Right ventricle myocardium inferior (tissue), 1 donor: ENCODE measurements around the gene LTA4H. TPM values are rescaled to one million over a fixed set of nuclear protein-coding genes. Genes with fewer than 3 reads are reported as not detected.
A peak's percentile ranks its signal among the peaks of the same experiment; 100 is the strongest.

ENCODE experiments used
- ATAC-seq: fragments of 200-7000 bp; cut with Tn5 transposase; one replicate; pipeline ENCODE4 v1.9.1; 2020; ENCODE audit warnings: mild to moderate bottlenecking, moderate library complexity
- DNase-seq: peaks from one replicate; pipeline ENCODE4 v3.0.0; 2021; ENCODE audit errors: missing footprints
- intact Hi-C: fragments of 100-400 bp; cut with DNase I; formaldehyde crosslinking; loops from one replicate; pipeline ENCODE4 v1.11.0; 2022
- total RNA-seq: library from RNA; stranded (reverse); fragmentation: NEBNext Ultra II Directional; extraction: Animal tissue kit (Norgen Biotek cat#: 25700); gene quantifications from one replicate; pipeline ENCODE4 v1.2.1, GENCODE V29; 2021
- donor health status: DM: no; HTN: yes; CAD: no; lungs with severe emphysema.

Gene LTA4H
- total RNA-seq, 1 donor from 2014 or later: 35.6 TPM

- ATAC-seq: no peak
- intact Hi-C loops: no loop called here
Measured at GRCh38 chr12:96041181-96041580, 5.8 kb upstream of the LTA4H start.

DNA sequence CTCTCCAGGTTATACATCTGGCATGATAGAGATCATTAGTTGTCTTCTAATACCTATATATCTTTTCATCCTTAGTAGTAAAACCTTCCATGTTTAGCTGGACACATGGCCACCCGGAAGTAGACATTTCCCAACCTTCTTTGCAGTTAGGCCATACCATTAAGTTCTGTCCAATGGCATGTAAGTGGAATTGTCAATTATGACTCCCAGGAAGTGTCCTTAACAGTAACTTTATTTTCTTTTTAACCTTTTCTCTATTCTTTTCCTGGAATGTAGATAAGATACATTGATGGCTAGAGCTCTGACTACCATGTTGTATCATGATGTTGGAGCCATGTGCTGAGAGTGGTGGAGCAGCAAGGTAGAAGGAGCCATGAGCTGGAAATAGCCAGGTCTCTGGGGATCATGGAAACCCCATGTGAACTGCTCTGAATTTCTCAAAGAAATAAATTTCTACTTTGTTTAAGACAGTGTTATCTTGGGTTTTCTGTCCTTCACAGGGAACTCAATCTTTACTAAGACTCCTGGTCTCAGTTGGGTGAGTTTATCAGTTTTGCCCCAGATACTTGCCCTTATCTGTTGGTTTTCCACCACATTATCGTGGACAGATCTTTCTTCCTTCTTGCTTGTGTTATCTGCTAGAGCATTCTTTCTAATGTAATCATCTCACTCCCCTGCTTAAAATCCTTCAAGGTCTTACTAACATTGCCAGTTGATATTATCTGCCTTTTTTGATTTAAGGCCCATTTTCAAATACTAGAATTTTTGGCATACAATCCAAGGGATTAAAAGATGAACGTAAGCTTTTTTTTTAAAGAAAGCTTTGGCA lies 5.1 kb upstream of the LTA4H start:
- ATAC-seq (no peak), DNase-seq (no peak)
- intact Hi-C loops: no loop called here

More at GRCh38 chr12:96041181-96041580, 5.8 kb upstream of the LTA4H start:
- DNase-seq: no peak

- no peak for DNase-seq
- no peak for ATAC-seq
- intact Hi-C loops: no loop called here
Measured at GRCh38 chr12:96039516-96039915, 4.1 kb upstream of the LTA4H start.

DNA sequence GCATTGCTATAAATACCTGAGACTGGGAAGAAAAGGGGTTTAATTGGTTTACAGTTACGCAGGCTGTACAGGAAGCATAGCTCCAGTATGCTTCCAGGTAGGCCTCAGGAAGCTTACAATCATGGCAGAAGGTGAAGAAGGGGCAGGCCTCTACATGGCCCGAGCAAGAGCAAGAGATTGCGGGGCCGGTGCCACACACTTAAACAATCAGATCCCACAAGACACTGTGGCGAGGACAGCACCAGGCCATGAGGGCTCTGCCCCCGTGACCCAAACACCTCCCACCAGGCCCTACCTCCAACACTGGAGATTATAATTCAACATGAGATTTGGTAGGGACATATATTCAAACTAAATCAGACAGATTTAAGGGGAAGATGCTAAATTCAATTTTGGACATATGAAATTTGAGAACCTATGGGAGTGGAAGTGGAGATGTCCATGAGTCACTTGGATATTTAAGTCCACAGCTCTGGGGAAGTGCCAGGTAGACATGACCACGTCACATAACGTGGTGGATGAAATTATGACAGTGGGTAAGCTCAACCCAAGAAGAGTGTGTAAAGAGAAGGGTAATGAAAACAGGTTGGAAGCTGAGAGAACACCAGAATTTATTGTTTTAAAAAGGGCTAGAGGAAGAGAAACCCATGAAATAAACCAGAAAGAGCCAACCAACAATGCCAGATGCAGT lies 1.5 kb upstream of the LTA4H start:
- intact Hi-C loops: no loop called here
- no peak for ATAC-seq
- no peak for DNase-seq

- intact Hi-C loops: no loop called here
- DNase-seq (no peak), ATAC-seq (no peak)
Measured at GRCh38 chr12:96034621-96035282, 635 bp downstream of the LTA4H start.

GRCh38 chr12:96033549-96034389 lies 1.6 kb downstream of the LTA4H start:
- no peak for ATAC-seq
- intact Hi-C loops: no loop called here
- DNase-seq: no peak

DNA sequence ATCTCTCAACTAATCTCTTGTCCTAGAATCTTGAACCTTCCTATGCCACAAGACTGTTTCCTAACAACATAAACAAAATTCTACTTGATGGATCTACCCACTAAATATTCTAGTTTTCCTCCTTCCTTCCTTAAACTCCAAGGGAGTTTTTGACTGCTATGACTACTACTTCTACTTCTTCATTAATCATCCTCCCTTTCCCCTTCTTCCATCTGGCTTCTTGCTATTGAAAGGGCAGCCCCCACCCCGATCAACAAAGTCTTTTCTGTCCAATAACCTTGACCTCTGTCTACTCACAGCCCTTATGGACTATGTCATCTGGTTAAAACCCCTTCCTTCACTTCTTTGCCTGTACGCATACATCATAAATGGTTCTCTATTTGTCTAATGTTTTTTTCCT lies 5.6 kb downstream of the LTA4H start:
- DNase-seq (no peak), ATAC-seq (no peak)
- intact Hi-C loops: no loop called here

DNA sequence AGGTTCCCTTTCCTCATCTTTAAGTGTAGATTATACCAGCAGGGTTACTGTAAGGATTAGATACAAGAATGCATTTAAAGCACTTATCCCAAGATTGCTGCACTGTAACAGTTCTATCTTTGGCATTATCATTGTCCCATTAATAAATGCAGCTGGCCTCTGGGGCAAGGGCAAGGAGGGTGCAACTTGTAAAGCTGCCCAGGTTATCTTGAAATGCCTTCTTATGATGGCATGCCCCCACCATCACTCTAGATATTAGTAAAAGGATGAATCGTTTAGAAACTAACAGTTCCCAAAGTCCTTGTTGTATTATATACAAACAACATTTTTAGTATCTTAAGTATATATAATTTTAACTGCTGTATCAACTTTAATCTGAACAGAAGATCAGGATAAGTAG lies 6.8 kb downstream of the LTA4H start:
- ATAC-seq (no peak), DNase-seq (no peak)
- intact Hi-C loops: no loop called here

- DNase-seq (no peak), ATAC-seq (no peak)
- intact Hi-C loops: no loop called here
Measured at GRCh38 chr12:96026331-96026730, 9.1 kb downstream of the LTA4H start.

GRCh38 chr12:96025518-96025917 lies 9.9 kb downstream of the LTA4H start:
- DNase-seq (no peak), ATAC-seq (no peak)
- intact Hi-C loops: no loop called here

DNA sequence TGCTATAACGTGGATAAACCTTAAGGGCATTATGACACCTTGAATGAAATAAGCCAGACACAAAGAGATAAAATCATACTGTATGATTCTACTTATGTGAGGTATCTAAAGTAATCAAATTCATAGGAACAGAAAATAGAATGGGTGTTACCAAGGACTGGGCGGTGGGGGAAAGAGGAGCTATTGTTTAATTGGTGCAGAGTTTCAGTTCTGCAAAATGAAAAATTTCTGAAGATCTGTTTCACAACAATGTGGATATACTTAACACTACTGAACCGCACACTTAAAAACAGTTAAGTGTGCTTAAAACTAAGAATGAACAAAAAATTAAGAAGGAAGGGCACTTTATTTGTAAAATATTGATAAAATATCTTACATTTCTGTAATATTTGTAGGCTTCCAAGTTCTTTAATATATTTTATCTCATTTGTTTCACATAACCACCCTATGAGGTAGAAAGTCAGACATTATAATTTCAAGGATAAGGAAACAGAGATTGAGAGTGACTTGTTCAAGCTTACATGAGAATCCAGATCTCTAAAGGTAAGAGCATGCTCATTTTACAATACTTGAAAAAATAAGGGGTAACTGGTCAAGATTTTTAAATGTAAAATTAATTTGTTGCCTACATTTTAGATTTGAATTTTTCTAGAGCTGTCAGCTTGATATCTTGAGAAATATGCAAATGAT lies 14.9 kb downstream of the LTA4H start:
- no peak for ATAC-seq
- intact Hi-C loops: no loop called here
- no peak for DNase-seq

DNA sequence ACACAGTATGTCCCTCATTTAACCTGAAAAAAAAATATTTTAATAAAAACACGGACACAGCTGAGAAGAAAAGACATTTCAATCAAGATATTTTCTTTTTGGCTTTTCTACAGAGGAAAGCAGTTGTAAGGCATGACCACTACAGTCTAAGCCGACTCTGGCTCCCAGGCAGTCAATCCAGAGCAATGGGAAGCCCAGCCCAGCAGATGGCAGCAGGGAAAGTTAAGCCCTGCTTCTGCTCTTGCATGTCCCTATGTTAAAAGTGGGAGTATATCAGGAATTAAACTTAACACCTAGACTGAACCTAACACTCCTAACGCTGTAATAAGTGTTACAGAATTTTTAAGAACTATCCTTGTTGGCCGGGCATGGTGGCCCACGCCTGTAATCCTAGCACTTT lies 19.7 kb downstream of the LTA4H start:
- intact Hi-C loops: no loop called here
- ATAC-seq (no peak), DNase-seq (no peak)

DNA sequence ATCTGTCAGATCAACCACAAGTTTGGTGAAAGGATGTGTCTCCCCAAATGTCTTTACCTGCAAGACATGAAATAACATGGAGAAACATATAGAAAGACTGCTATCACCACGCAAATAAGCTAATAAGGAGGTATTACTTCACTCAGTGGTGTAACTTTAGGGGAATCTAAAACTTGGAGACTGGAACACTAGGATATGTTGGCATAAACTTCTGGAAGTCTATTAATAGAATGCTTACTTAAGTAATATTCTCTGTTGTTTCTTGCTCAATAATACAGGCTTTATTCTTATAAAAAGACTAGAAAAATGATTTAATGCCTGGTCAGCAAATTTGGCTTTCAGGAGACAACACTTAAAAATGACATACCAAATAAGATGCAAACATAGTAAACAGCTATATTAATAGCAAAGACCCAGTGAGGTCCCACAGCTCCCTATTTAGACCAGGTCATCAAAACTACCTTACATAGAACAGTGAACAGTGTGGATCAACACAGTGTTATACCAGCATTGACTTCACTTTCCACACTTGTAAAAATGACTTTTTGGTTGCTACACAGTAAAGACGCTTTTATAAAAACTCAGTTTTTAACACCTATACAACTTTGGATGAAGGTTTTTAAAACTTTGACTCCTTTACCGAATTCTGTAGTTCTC lies 20.3 kb downstream of the LTA4H start:
- DNase-seq (no peak), ATAC-seq (peak; percentile 37)
- intact Hi-C loops: no loop called here

DNA sequence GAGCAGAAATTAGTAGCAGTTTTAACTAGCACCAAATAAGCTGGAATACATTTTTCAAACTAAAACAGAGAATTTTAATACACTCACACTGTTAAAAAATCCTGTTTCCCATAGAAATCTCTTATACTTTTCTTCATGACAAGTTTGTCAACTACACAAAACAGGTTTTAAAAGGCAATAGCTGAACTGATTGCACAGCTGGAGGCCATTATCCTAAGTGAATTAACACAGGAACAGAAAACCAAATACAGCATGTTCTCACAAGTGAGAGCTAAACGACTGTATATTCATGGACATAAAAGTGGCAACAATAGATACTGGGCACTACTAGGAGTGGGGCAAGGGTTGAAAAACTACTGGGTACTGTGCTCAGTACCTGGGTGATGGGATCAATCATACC lies 27.7 kb downstream of the LTA4H start:
- DNase-seq (no peak), ATAC-seq (no peak)
- intact Hi-C loops: no loop called here

GRCh38 chr12:96006727-96007126 lies 28.7 kb downstream of the LTA4H start:
- DNase-seq (no peak), ATAC-seq (no peak)
- intact Hi-C loops: no loop called here

DNA sequence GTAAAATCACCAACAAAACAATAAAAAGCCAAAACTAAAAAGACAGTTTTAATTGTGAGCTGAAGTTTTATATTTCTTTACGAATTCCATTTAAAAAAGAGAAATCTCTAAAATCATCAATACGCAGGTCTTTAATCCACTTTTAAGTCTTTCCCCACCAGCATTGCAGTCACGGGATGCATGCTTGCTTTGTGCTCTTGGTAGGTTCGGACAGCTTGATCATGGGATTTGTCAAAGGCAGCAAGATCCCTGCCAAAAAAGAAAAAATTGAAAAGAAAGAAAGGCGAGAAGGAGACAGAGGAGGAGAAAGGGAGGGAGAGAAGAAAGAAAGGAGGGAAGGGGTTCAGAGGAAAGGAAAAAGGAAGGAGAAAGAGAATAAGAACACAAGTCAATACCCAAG lies 34.5 kb downstream of the LTA4H start:
- DNase-seq (no peak), ATAC-seq (no peak)
- intact Hi-C loops: no loop called here

GRCh38 chr12:95999484-95999883 lies 35.9 kb downstream of the LTA4H start:
- intact Hi-C loops: loop anchor here (5.0 kb wide), 2 partner anchors 182 to 422 kb away; no protein-coding TSS in a partner anchor
- ATAC-seq (no peak), DNase-seq (no peak)
